Measurements from ENCODE around the gene OR6K6. TPM values are rescaled to one million over a fixed set of nuclear protein-coding genes. Genes with fewer than 3 reads are reported as not detected.

The OR6K6 gene, protein sequence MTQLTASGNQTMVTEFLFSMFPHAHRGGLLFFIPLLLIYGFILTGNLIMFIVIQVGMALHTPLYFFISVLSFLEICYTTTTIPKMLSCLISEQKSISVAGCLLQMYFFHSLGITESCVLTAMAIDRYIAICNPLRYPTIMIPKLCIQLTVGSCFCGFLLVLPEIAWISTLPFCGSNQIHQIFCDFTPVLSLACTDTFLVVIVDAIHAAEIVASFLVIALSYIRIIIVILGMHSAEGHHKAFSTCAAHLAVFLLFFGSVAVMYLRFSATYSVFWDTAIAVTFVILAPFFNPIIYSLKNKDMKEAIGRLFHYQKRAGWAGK
- not detected in 2 replicates for total RNA-seq (2014; rRNA removed; shearing (Covaris generic))
- polyA plus RNA-seq (2016; fragmentation: Nextera tagmentation; extraction: Ambion mirVana): not detected in 2 replicates
- long read RNA-seq: 0 reads

DNA sequence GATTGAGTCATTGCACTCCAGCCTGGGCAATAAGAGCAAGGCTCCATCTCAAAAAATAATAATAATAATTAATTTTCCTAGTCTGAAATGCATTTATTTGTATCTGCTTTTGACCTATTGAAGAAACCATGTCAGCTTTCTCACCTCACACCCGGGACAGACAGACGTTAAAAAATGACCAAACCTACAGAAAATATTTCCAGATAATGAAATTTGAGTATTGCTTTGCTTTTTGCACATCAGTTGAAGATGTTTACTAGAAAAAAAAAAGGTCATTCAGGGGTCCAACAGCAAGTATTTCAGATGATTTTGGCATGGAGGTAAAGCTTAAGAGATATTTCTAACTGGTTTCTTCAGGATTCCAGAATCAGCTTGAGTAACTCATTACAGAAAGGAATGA lies at the start of gene OR6K6:
Gene OR6K6, plus strand, starts transcription at position 301 of the 400 bp plus-strand sequence. CDS start 168 bp downstream, outside the sequence.
- Mint-ChIP-seq H3K9me3 (peaks cover 6% of the 10 kb centered on the region; the same call in 2 of the 3 replicates), H3K36me3 (ENCODE audit: low read depth) (no peaks in the 10 kb centered on the region), H3K27ac (no peak within 1 kb of the TSS), H3K27me3 (ENCODE audit: insufficient read depth, low read depth, poor library complexity) (no peaks in the 10 kb centered on the region), H3K4me3 (no peak within 1 kb of the TSS), H3K4me1 (no peaks in the 10 kb centered on the region)
- no peaks in the 10 kb centered on the region for H3K4me1 ChIP-seq (ENCODE audit: insufficient read depth)
- no peak within 1 kb of the TSS for H3K4me2 ChIP-seq
- ATAC-seq (no peak), DNase-seq (ENCODE audit: low spot score) (no peak)
- no peak for TF ChIP-seq ZNF114 (CRISPR knock-in tag; IDR thresholded peaks at IDR 0.05)
- TF ChIP-seq REST (IDR thresholded peaks at IDR 0.05; ENCODE audit: unreplicated experiment): no peak
- no peak for TF ChIP-seq CTCF (conservative IDR thresholded peaks at IDR 0.05; ENCODE audit: low read depth in 2 of 2)
- TF ChIP-seq JUNB (IDR thresholded peaks at IDR 0.05; ENCODE audit: unreplicated experiment): no peak
- H3K4me3 ChIP-seq: no peak within 1 kb of the TSS
- no peak within 1 kb of the TSS for H3K27ac ChIP-seq (ENCODE audit: low read depth)
- H3K27me3 ChIP-seq (ENCODE audit: insufficient read depth): no peaks in the 10 kb centered on the region
- no peaks in the 10 kb centered on the region for H3K9me2 ChIP-seq (ENCODE audit: insufficient read depth)
- H3F3A ChIP-seq (replicated peaks; ENCODE audit: low read depth): no peaks in the 10 kb centered on the region
- no peaks in the 10 kb centered on the region for H3K79me2 ChIP-seq (replicated peaks; ENCODE audit: insufficient read depth)
- H3K36me3 ChIP-seq (ENCODE audit: insufficient read depth): no peaks in the 10 kb centered on the region
- no peak within 1 kb of the TSS for H2AFZ ChIP-seq
- no peaks in the 10 kb centered on the region for H4K20me1 ChIP-seq (replicated peaks; ENCODE audit: insufficient read depth)

DNA sequence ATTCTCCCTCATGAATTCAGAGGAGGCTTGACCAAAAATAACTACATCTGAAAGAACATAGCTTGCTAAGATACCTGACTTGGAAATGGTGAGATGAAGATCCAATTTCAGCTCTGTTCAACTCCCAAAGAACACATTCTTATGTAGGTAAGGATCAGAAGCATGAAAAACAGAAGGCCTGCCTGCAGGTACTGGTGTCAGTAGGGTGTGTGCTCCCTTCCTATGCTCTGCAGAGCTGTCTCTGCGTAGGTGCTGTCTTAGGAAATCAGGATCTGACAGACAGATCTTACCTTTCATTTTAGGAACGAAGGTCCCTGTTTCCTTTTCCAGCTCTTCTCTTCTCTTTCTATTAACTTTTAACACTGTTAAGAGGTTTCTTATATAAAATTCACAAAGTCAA lies 48.4 kb upstream of the OR6K6 start:
- Mint-ChIP-seq H3K4me1 (peaks cover 3% of the 10 kb centered on the region; the same call in 1 of the 3 replicates), H3K27ac (no peak overlapping the region), H3K4me3 (no peak overlapping the region), H3K27me3 (ENCODE audit: insufficient read depth, low read depth, poor library complexity) (no peaks in the 10 kb centered on the region), H3K9me3 (no peaks in the 10 kb centered on the region), H3K36me3 (ENCODE audit: low read depth) (no peaks in the 10 kb centered on the region)
- H3K79me2 ChIP-seq (replicated peaks; ENCODE audit: insufficient read depth): no peaks in the 10 kb centered on the region
- no peaks in the 10 kb centered on the region for H3K36me3 ChIP-seq (ENCODE audit: insufficient read depth)
- ATAC-seq: peak; percentile 63
- H3F3A ChIP-seq (replicated peaks; ENCODE audit: low read depth): no peaks in the 10 kb centered on the region
- H3K4me1 ChIP-seq (ENCODE audit: insufficient read depth): peaks cover 5% of the 10 kb centered on the region; the same call in 1 of the 2 replicates
- no peaks in the 10 kb centered on the region for H3K9me2 ChIP-seq (ENCODE audit: insufficient read depth)
- H3K4me3 ChIP-seq: no peak overlapping the region
- H4K20me1 ChIP-seq (replicated peaks; ENCODE audit: insufficient read depth): no peaks in the 10 kb centered on the region
- 0 out of 2 replicates have a peak overlapping the region, but pooled peaks have one; percentile 38 for H2AFZ ChIP-seq
- no peaks in the 10 kb centered on the region for H3K27me3 ChIP-seq (ENCODE audit: insufficient read depth)
- no peak overlapping the region for H3K27ac ChIP-seq (ENCODE audit: low read depth)
- no peak overlapping the region for H3K4me2 ChIP-seq
- DNase-seq (ENCODE audit: low spot score): peak; percentile 11
- TF ChIP-seq EZH2 (IDR thresholded peaks at IDR 0.05; ENCODE audit: low read depth, unreplicated experiment): no peak
- no peak for TF ChIP-seq NANOG (IDR thresholded peaks at IDR 0.05; ENCODE audit: borderline replicate concordance)
- no peak for TF ChIP-seq EZH2phosphoT487 (IDR thresholded peaks at IDR 0.05; ENCODE audit: unreplicated experiment)
- TF ChIP-seq JUNB (IDR thresholded peaks at IDR 0.05; ENCODE audit: unreplicated experiment): no peak
- no peak for TF ChIP-seq CTCF (conservative IDR thresholded peaks at IDR 0.05; ENCODE audit: low read depth in 2 of 2)
- TF ChIP-seq REST (IDR thresholded peaks at IDR 0.05; ENCODE audit: unreplicated experiment): no peak
